H1 (cell line): ENCODE data around the gene INTS2. TPM values are rescaled to one million over a fixed set of nuclear protein-coding genes. Genes with fewer than 3 reads are reported as not detected.
"Not testable (repeated sequence)": the region's sequence is repeated elsewhere in the genome, so short reads cannot be mapped to it uniquely, and the experiment has no call there.

ENCODE experiments used
- CTCF ChIA-PET: fragments of 300-600 bp; sonication (Branson Sonifier 250); formaldehyde crosslinking; loops from one replicate; lab custom pipeline; 2021; ENCODE audit not compliant: partially characterized antibody; lab: Charles Lee
- POLR2A ChIA-PET: fragments of 300-600 bp; sonication (Branson Sonifier 250); formaldehyde crosslinking; loops from one replicate; lab custom pipeline; 2021; ENCODE audit warnings: inconsistent platforms; ENCODE audit not compliant: partially characterized antibody; lab: Charles Lee
- DNase-seq, 2 experiments: peaks; one replicate each; pipeline versions ENCODE4 v3.0.0 to v3.0.0-alpha.2; 2010 to 2022; ENCODE audit warnings: low spot score in 2 of 2, low read depth in 1 of 2, mixed read lengths in 1 of 2
- FAIRE-seq: peaks from 2 replicates; lab custom pipeline; 2011; peaks lifted over from hg19 to GRCh38; lab: Jason Lieb, UNC
- H2AFZ ChIP-seq: 2 replicates; pipeline ENCODE4 v1.8.1; 2012; ENCODE audit warnings: low read length, inconsistent platforms
- H2AK5ac ChIP-seq: 2 replicates; pipeline ENCODE4 v1.6.1; 2013; ENCODE audit warnings: low read depth, low read length
- H2BK120ac ChIP-seq: replicated peaks from 2 replicates; pipeline ENCODE3; 2013; ENCODE audit warnings: low read depth, low read length, inconsistent platforms
- H2BK12ac ChIP-seq: 2 replicates; pipeline ENCODE4 v1.6.1; 2013; ENCODE audit warnings: low read depth, low read length
- H2BK15ac ChIP-seq: 2 replicates; pipeline ENCODE4 v1.6.1; 2013; ENCODE audit warnings: low read length
- H2BK20ac ChIP-seq: 2 replicates; pipeline ENCODE4 v1.6.1; 2013; ENCODE audit warnings: low read length
- H2BK5ac ChIP-seq: 2 replicates; pipeline ENCODE4 v1.6.1; 2013; ENCODE audit warnings: low read depth, low read length
- H3K14ac ChIP-seq: 2 replicates; pipeline ENCODE4 v1.6.1; 2013; ENCODE audit warnings: inconsistent platforms; ENCODE audit not compliant: insufficient read length
- H3K18ac ChIP-seq: 2 replicates; pipeline ENCODE4 v1.6.1; 2013; ENCODE audit warnings: low read length; ENCODE audit errors: extremely low read depth
- H3K23ac ChIP-seq: 2 replicates; pipeline ENCODE4 v1.6.1; 2013; ENCODE audit warnings: inconsistent platforms; ENCODE audit not compliant: insufficient read length
- H3K23me2 ChIP-seq: 2 replicates; pipeline ENCODE4 v1.6.1; 2013; ENCODE audit warnings: low read depth, low read length
- H3K27ac ChIP-seq: 2 replicates; pipeline ENCODE4 v1.6.1; 2011; ENCODE audit warnings: low read depth, low read length, inconsistent platforms
- H3K27me3 ChIP-seq, 4 experiments: replicated peaks in 1 of 4; 1 replicate in 1 of 4; 2 replicates in 3 of 4; pipeline versions ENCODE4 v1.6.1 to v1.8.1; 2011 to 2013; ENCODE audit warnings: low read length in 3 of 4, mild to moderate bottlenecking in 3 of 4, inconsistent platforms in 2 of 4, mixed read lengths in 2 of 4, moderate library complexity in 1 of 4; ENCODE audit not compliant: control insufficient read depth in 3 of 4, insufficient read depth in 3 of 4; ENCODE audit errors: extremely low read depth in 1 of 4
- H3K36me3 ChIP-seq, 4 experiments: 2 replicates each; pipeline versions ENCODE4 v1.6.1 to v1.8.1; 2011 to 2013; ENCODE audit warnings: mild to moderate bottlenecking in 4 of 4, low read length in 3 of 4, moderate library complexity in 2 of 4, control low read depth in 1 of 4, inconsistent platforms in 1 of 4; ENCODE audit not compliant: insufficient read depth in 4 of 4, control insufficient read depth in 2 of 4
- H3K4ac ChIP-seq: replicated peaks from 2 replicates; pipeline ENCODE3; 2013; ENCODE audit warnings: low read length, low read depth, mixed read lengths, inconsistent platforms; ENCODE audit not compliant: insufficient read length
- H3K4me1 ChIP-seq, 4 experiments: replicated peaks in 1 of 4; 1 replicate in 1 of 4; 2 replicates in 3 of 4; pipeline versions ENCODE4 v1.6.1 to v1.8.1; 2011 to 2013; ENCODE audit warnings: low read length in 3 of 4, inconsistent platforms in 2 of 4, mixed read lengths in 1 of 4; ENCODE audit not compliant: insufficient read depth in 4 of 4, control insufficient read depth in 3 of 4
- H3K4me2 ChIP-seq, 2 experiments: 2 replicates each; pipeline versions ENCODE4 v1.6.1 to v1.8.1; 2011 to 2013; ENCODE audit warnings: low read depth in 2 of 2, low read length in 2 of 2, control low read depth in 1 of 2, inconsistent platforms in 1 of 2, mild to moderate bottlenecking in 1 of 2; ENCODE audit not compliant: insufficient read depth in 1 of 2
- H3K4me3 ChIP-seq, 4 experiments: fragments of 200-600, 300-600 bp in 1 of 4; sonication (generic), shearing (Covaris generic), sonication (Bioruptor Twin) in 1 of 4; 2 replicates each; pipeline versions ENCODE4 v1.5.1 to v1.8.1; 2011 to 2016; ENCODE audit warnings: low read length in 4 of 4, low read depth in 3 of 4, control low read depth in 2 of 4, inconsistent platforms in 2 of 4, mild to moderate bottlenecking in 2 of 4, mixed read lengths in 1 of 4, moderate library complexity in 1 of 4; ENCODE audit not compliant: insufficient read depth in 2 of 4; ENCODE audit errors: extremely low read depth in 1 of 4
- H3K56ac ChIP-seq: replicated peaks from 2 replicates; pipeline ENCODE3; 2013; ENCODE audit warnings: low read depth, mild to moderate bottlenecking, mixed read lengths, low read length, inconsistent platforms; ENCODE audit not compliant: insufficient read length
- H3K79me1 ChIP-seq: 2 replicates; pipeline ENCODE4 v1.6.1; 2013; ENCODE audit warnings: low read depth, low read length, control low read depth
- H3K79me2 ChIP-seq, 2 experiments: 2 replicates each; pipeline versions ENCODE4 v1.6.1 to v1.8.1; 2012 to 2013; ENCODE audit warnings: low read length in 2 of 2, mild to moderate bottlenecking in 2 of 2, inconsistent platforms in 1 of 2; ENCODE audit not compliant: insufficient read depth in 2 of 2, control insufficient read depth in 1 of 2
- H3K9ac ChIP-seq, 4 experiments: replicated peaks in 1 of 4; 1 replicate in 1 of 4; 2 replicates in 3 of 4; pipeline versions ENCODE4 v1.6.1 to v1.8.1; 2011 to 2013; ENCODE audit warnings: low read depth in 3 of 4, low read length in 3 of 4, control low read depth in 2 of 4, mild to moderate bottlenecking in 2 of 4, moderate library complexity in 2 of 4, inconsistent platforms in 1 of 4; ENCODE audit errors: extremely low read depth in 1 of 4
- H3K9me3 ChIP-seq, 2 experiments: 2 replicates each; pipeline versions ENCODE4 v1.6.1 to v1.8.1; 2012 to 2013; ENCODE audit warnings: mild to moderate bottlenecking in 2 of 2, moderate library complexity in 2 of 2, control low read depth in 1 of 2, inconsistent platforms in 1 of 2, low read depth in 1 of 2, low read length in 1 of 2, mixed read lengths in 1 of 2; ENCODE audit not compliant: insufficient read depth in 2 of 2
- H4K20me1 ChIP-seq, 2 experiments: replicated peaks in 1 of 2; 2 replicates each; pipeline versions ENCODE3 to v1.8.1; 2011 to 2013; ENCODE audit warnings: inconsistent platforms in 2 of 2, low read length in 2 of 2, mild to moderate bottlenecking in 1 of 2; ENCODE audit not compliant: insufficient read depth in 2 of 2, control insufficient read depth in 1 of 2
- H4K5ac ChIP-seq: 2 replicates; pipeline ENCODE4 v1.6.1; 2013; ENCODE audit warnings: low read length, low read depth, mixed read lengths, inconsistent platforms; ENCODE audit not compliant: insufficient read length
- H4K8ac ChIP-seq: 2 replicates; pipeline ENCODE4 v1.8.0; 2013; ENCODE audit warnings: mild to moderate bottlenecking, moderate library complexity, low read length, inconsistent platforms; ENCODE audit not compliant: insufficient read depth; ENCODE audit errors: extremely low read depth
- H4K91ac ChIP-seq: replicated peaks from 2 replicates; pipeline ENCODE3; 2013; ENCODE audit warnings: low read length, mixed read lengths, inconsistent platforms; ENCODE audit not compliant: insufficient read length
- WGBS, 2 experiments: shearing (Covaris generic) in 1 of 2; methylation state at CpG; one replicate each; pipeline versions ENCODE4 v1.1.6 to v1.1.7; 2013 to 2015; ENCODE audit warnings: low lambda C conversion rate in 2 of 2, mixed read lengths in 2 of 2, inconsistent platforms in 1 of 2, low coverage in 1 of 2, missing lambda C conversion rate in 1 of 2; ENCODE audit not compliant: insufficient replicate concordance in 2 of 2, insufficient coverage in 1 of 2, insufficient read length in 1 of 2; ENCODE audit errors: extremely low coverage in 1 of 2, missing lambda C conversion rate in 1 of 2; 5-methylcytosine and 5-hydroxymethylcytosine counted together
- polyA plus RNA-seq, 7 experiments: library from polyadenylated mRNA; depleted of rRNA in 3 of 7; stranded (reverse) in 5 of 7; unstranded in 2 of 7; fragments of >200 nt in 5 of 7; fragments of 200-250 nt in 2 of 7; gene quantifications; 1 replicate in 5 of 7; 2 replicates in 1 of 7; 4 replicates in 1 of 7; pipeline versions ENCODE4 v1.2.1 to v1.2.3, GENCODE V29; 2011 to 2013; ENCODE audit warnings: missing spikeins in 2 of 7, mixed read lengths in 2 of 7
- total RNA-seq: library from RNA; stranded (reverse); fragmentation: NEBNext Ultra II Directional; extraction: Animal tissue kit (Norgen Biotek cat#: 25700); gene quantifications from 2 replicates; pipeline ENCODE4 v1.2.1, GENCODE V29; 2021
- TF ChIP-seq, protein P1 (sequence below): IDR thresholded peaks from 2 replicates; pipeline ENCODE4 v1.6.1; 2012; ENCODE audit warnings: inconsistent platforms

Gene INTS2
- total and polyA plus RNA-seq, 2 of the 8 experiments (the other 6 are each of a cell fraction or from before 2014, with no cell fraction given): 9.4 to 21.8 TPM

DNA sequence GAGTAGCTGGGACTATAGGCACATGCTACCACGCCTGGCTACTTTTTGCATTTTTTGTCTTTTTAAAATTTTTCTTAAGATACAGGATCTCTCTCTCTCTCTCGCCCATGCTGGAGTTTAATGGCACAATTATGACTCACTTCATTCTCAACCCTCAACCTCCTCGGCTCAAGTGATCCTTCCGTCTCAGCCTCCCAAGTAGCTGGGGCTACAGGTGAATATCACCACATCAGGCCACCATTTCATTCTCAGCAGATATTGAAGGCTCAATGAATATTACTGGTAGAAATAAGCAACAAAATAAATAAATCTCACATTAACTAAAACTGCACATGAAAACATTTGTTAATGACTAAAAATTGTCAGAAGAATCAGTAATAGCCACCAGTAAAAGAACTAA is 106.1 kb downstream of the INTS2 start (continued):
- TF ChIP-seq, protein P1, sequence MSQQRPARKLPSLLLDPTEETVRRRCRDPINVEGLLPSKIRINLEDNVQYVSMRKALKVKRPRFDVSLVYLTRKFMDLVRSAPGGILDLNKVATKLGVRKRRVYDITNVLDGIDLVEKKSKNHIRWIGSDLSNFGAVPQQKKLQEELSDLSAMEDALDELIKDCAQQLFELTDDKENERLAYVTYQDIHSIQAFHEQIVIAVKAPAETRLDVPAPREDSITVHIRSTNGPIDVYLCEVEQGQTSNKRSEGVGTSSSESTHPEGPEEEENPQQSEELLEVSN: no peak
- TF ChIP-seq, all 59 proteins: peak for 0

DNA sequence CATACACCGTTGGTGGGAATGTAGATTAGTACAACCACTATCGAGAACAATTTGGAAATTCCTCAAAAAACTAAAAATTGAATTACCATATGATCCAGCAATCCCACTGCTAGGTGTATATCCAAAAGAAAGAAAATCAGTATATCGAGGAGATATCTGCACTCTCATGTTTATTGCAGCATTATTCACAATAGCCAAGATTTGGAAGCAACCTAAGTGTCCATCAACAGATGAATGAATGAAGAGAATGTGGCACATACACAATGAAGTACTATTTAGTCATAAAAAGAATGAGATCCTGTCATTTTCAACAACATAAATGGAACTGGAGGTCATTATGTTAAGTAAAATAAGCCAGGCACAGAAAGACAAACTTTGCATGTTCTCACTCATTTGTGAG is 108.5 kb downstream of the INTS2 start:
- H2BK15ac ChIP-seq, H3K4me2 ChIP-seq, H2BK12ac ChIP-seq, CTCF ChIA-PET, H3K27me3 ChIP-seq, POLR2A ChIA-PET, H2BK5ac ChIP-seq, H3K27ac ChIP-seq, H3K9me3 ChIP-seq, H4K5ac ChIP-seq, H3K79me2 ChIP-seq, H3K23me2 ChIP-seq, H2BK120ac ChIP-seq, H3K56ac ChIP-seq, H3K18ac ChIP-seq, H3K4me1 ChIP-seq, H3K23ac ChIP-seq, H3K9ac ChIP-seq, H4K20me1 ChIP-seq, H2BK20ac ChIP-seq, H4K8ac ChIP-seq, H3K4ac ChIP-seq, H3K79me1 ChIP-seq, DNase-seq, H4K91ac ChIP-seq, FAIRE-seq, H3K4me3 ChIP-seq, H2AFZ ChIP-seq, H3K14ac ChIP-seq, H2AK5ac ChIP-seq: not testable (repeated sequence)
- WGBS, 2 experiments: 99% methylated on average over 3 of the region's 3 CpGs; no CpG with 5 or more reads in 1 of the 2 experiments
- H3K36me3 ChIP-seq: peaks cover 0 to 13% (median 5%) of the 10 kb centered on the region in 4 experiments; a peak in 4 of 8 replicates
